ENCODE results near the gene SPHK2. TPM values are rescaled to one million over a fixed set of nuclear protein-coding genes. Genes with fewer than 3 reads are reported as not detected.

SPHK2 gene
- polyA plus RNA-seq, 1 donor from 2014 or later, result 11.0 TPM

DNA sequence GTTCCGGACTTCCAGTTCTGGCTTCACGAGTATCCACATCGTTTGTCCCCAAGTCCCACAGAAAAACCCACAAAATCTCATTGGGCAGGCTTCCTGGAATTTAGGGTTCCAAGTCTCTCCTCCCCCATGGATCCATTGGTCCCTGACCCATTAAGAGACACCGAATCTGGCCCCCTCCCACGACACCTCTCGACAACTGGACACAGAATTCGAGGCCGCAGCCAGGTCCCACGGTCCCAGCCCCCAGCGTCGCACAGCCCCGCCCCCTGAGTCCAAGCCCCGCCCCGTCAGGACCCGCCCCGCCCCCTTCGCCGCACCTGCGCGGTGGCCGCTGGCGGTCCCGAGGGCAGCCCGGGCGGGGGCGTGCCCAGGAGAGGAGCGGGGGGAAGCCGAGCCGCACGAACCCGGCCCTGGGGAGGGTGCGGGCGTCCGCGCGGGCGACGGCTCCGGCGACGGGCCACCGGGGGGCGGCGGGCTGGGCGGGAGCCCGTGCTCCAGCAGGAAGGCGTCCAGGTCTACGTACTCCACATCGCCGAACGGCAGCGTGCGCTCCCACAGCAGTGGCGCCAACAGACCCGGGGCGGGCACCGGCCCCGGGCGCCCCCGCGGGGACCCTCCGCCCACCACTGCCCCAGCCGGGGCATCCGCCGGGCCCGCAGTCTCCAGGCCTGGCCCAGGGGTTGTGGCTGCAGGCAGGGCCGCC lies 16.1 kb downstream of the SPHK2 start:
- H3K27me3 Mint-ChIP-seq, result no peaks in the 10 kb centered on the region
- H3K9me3 Mint-ChIP-seq, result no peaks in the 10 kb centered on the region
- peaks cover 7% of the 10 kb centered on the region for H3K36me3 Mint-ChIP-seq
- peak overlapping the region; percentile 93 to 94 (median 94) for H3K27ac Mint-ChIP-seq
- H3K4me3 Mint-ChIP-seq, result peak overlapping the region; percentile 88 to 98 (median 95)
- peaks cover 13 to 24% (median 23%) of the 10 kb centered on the region in 3 donors for H3K4me1 Mint-ChIP-seq

DNA sequence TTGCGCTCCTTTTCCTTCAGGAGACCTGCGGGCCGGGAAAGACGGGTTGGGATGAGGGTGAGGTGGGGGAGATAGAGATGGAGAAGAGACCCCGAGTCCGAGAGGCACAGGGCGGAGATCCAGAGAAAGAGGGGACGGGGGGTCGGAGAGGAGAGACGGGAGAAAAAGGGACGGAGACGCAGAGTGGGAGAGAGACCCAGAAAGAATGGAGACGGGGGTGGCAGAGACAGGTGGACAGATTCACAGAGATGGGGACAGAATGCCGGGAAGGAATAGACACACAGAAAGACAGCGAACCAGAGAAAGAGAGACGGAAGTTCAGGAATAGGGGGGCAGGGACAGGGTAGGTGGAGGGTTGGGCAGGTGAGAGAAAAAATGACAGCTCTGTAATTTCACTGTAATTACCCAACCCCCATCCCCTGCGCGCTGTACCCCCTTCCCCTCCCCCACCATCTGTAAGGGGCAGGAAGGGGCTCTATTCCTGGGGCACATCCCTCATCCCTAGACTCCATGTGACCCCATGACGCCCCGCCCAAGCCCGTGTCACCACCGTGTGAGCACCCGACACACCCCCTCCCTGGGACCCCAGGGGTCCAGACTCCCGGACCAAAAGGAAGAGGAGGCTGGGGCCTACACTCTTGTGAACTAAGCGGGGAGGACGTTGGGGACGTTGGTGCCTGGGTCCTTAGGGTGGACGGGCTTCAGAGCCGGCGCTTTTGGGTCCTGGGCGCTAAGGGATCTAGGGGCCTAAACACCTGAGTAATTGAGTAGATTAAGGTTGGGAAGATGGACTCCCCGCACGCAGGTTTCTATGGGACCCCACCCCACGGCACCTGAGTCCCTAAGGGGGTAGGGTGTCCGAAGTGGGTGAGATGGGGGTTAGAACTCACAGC lies 16.9 kb downstream of the SPHK2 start:
- H3K9me3 Mint-ChIP-seq, result no peaks in the 10 kb centered on the region
- peaks cover 13 to 26% (median 23%) of the 10 kb centered on the region in 3 donors for H3K4me1 Mint-ChIP-seq
- H3K4me3 Mint-ChIP-seq, result peak overlapping the region; percentile 83 to 98 (median 96)
- H3K36me3 Mint-ChIP-seq, result peaks cover 7% of the 10 kb centered on the region
- H3K27me3 Mint-ChIP-seq, result no peaks in the 10 kb centered on the region
- peak overlapping the region; percentile 53 to 93 (median 84) for H3K27ac Mint-ChIP-seq

DNA sequence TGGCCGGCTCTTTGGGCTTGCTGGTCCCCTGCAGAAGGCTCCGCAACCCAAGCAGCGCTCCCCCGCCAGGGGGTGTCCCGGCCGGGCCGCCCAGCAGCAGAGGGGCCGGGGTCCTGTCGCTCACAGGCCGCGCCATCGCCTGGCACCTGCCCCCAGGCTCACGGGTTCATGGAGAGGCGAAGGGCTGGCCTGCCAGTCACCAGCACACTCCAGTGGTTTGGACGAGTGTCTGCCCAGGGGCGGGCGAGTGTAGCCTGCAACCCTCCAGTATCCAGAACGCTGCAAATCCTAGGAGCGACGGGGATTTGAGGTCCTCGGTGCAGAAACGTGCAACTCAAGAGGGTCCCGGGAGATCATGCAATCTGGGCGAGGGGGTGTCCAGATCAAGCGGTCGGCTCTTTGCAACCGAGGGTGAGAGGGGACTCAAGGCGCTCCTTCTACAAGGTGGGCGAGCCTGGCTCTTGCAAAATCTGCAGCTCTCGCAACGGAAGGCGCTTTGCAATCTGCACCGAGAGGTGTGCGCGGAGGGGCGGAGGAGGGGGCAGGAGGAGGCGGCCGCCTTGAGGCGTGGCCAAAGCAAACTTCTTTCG lies 17.6 kb downstream of the SPHK2 start, which contains the start of gene DBP:
Gene DBP (minus strand): TSS at position 521 of the 590 bp plus-strand sequence. CDS start 385 bp downstream, at position 136.
- H3K27ac Mint-ChIP-seq, result peak within 1 kb of the TSS; percentile 84 to 99 (median 98)
- H3K27me3 Mint-ChIP-seq, result no peaks in the 10 kb centered on the region
- peaks cover 7% of the 10 kb centered on the region for H3K36me3 Mint-ChIP-seq
- peaks cover 13 to 26% (median 25%) of the 10 kb centered on the region in 3 donors for H3K4me1 Mint-ChIP-seq
- H3K4me3 Mint-ChIP-seq, result peak within 1 kb of the TSS; percentile 83 to 98 (median 96)
- H3K9me3 Mint-ChIP-seq, result no peaks in the 10 kb centered on the region

DNA sequence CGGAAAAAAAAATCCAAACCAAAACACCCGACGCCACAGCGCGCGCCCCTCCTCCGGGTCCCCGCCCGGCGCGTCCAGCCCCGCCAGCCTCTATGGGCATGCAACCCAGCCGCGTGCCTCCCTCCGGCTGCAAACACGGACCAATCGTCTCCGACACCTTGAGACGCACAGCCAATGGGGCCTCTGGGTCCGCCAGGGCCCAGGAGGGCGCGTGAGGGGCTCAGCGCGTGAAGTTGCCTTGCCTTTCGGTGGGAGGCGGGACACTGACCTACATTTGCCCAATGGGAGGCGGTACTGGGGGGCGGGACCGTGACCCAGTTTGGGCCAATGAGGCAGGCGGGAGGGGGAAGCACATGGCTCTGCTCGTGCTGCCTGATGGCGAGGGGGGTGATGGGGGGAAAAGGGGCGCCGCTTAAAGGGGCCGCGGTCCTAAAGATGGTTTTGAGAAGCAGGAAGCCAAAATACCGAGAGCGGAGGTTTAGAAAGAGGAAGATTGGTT lies 18.2 kb downstream of the SPHK2 start:
- Mint-ChIP-seq H3K4me1 (peaks cover 14 to 26% (median 23%) of the 10 kb centered on the region in 3 donors), H3K9me3 (no peaks in the 10 kb centered on the region), H3K27ac (peak overlapping the region; percentile 84 to 99 (median 98)), H3K4me3 (peak overlapping the region; percentile 83 to 98 (median 96)), H3K27me3 (no peaks in the 10 kb centered on the region), H3K36me3 (peaks cover 7% of the 10 kb centered on the region)

DNA sequence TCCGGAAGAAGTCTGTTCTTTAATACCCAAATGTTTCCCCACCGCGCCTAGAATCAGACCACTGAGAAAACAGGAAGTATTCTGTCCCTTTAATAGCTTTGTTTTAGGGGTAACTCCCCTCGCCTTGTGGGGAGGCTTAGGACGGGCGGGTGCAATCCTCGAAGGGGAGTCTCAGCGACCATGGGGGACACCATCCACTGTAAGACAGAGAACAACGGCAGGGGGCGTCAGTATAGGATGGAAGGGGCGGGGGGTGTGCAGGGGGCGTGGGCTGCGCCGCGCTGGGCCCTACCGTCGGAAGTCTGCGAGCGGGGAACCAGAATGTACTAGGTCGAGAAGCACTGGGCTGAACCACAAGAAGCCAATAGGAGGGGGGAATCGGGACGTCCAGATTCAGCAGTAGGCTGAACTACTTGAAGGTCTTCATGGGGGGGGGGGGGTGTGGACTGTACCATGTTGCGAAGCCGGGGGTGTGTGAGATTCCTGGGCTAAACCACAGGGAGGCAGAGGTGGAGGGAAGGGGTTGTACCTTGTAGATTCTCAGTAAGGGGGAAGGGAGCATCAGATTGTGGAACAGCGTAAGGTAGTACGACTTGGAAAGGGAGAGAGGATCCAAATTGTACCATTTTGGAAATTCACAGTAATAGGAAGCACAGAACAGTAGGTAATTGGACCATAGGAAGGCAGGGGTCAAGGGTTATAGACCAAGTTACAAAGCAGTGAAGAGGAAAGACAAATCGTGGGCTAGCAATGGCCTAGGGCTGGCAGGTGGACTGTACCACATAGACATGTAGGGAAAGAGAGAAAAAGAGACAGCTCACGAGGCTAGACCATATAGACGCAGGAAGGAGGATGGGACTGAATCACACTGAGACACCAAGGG lies 18.9 kb downstream of the SPHK2 start:
- H3K9me3 Mint-ChIP-seq, result no peaks in the 10 kb centered on the region
- H3K4me3 Mint-ChIP-seq, result peak overlapping the region; percentile 83 to 98 (median 96)
- H3K27me3 Mint-ChIP-seq, result no peaks in the 10 kb centered on the region
- peaks cover 7% of the 10 kb centered on the region for H3K36me3 Mint-ChIP-seq
- H3K4me1 Mint-ChIP-seq, result peaks cover 13 to 28% (median 23%) of the 10 kb centered on the region in 3 donors
- peak overlapping the region; percentile 84 to 99 (median 98) for H3K27ac Mint-ChIP-seq

DNA sequence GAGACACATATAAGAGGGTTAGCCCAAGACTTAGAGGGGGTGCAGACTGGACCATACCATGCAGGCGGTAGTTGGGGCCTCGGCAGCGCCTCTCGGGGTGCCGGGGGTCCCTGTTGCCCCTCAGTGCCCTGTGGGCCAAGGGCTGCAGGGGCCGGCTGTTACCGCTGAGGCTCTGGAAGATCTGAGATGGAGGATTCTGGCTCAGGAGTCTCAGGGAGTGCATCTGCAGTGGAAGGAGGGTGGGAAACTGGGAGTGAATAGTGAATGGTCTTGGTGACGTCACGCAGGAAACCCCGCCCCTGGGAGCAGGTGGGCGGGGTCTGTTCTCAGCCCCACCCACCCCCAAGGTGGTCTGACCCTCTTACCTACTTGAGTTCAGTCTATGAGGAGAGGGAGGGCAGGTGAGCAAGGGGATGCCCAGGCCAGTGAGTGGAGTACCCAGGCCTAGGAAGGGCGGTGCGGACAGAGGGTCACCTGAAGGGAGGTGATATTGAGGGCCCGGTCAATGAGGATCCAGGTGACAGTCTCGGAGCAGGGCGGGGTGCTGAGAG lies 19.6 kb downstream of the SPHK2 start:
- Mint-ChIP-seq H3K27me3 (no peaks in the 10 kb centered on the region), H3K4me3 (peak overlapping the region; percentile 83 to 98 (median 96)), H3K9me3 (no peaks in the 10 kb centered on the region), H3K4me1 (peaks cover 13 to 26% (median 20%) of the 10 kb centered on the region in 3 donors), H3K36me3 (peaks cover 7% of the 10 kb centered on the region), H3K27ac (peak overlapping the region; percentile 84 to 99 (median 98))

DNA sequence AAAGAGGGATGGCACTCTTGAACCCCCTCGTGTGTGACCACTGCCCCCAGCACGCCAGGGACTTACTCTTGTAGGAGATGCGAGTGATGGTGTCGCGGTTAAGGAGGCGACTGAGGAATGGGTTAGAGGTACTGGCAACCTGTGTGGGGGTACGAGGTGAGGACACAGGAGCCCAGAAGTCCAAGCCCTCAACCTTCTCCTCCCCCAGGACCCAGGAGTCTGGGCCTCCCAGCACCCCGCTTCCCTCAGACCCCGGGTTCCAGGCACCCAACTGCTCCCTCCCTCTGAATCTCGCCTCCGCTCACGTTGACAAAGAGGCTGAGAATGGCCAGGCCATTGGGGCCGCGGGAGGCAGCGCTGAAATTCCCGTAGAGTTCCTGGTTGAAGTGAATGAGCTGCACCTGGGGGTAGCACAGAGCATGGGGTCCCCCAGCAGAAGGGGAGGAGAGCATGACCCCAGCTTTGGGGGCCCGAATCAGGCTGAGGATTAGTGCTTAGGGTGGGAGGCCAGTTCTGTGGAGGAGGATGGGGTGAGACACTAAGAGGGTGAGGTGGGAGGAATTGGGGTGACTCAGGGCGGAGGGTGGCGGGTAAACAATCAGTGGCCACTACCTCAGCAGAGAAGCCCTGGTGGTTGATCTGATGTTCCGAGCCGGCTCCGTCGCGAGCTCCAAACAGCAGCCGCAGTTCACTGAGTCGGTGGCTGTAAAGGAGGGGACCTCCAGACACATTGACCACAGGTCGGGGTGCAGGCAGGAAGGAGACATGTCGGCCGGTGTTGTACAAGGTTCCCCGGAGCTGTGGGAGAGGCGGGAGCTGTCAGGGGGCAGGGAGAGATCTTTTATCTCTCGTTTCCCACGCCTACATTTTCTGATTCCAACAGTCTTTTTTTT lies 20.4 kb downstream of the SPHK2 start:
- Mint-ChIP-seq H3K9me3 (no peaks in the 10 kb centered on the region), H3K27ac (peak overlapping the region; percentile 84 to 99 (median 95)), H3K27me3 (no peaks in the 10 kb centered on the region), H3K4me1 (peaks cover 8 to 24% (median 20%) of the 10 kb centered on the region in 3 donors), H3K4me3 (peak overlapping the region in 3 of 4 donors; percentile 49 to 97 (median 83)), H3K36me3 (peaks cover 6% of the 10 kb centered on the region)

DNA sequence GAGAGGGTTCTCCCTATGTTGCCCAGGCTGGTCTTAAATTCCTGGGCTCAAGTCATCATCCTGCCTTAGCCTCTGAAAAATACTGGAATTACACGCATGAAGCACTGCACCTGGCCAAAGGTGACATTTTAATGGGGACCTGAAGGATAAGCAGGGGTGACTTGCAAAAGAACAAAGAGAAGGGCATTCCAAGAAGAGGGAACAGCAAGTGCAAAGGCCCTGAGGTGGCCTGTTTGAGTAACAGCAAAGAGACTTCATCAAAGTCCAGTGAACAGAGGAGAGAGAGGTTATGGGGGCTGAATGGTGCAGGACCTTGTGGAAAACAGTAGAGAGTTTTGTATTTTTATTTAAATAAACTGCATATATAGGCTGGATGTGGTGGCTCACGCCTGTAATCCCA lies 22.5 kb downstream of the SPHK2 start:
- peak overlapping the region in 1 of 3 donors; percentile 61 for H3K27ac Mint-ChIP-seq
- no peaks in the 10 kb centered on the region for H3K9me3 Mint-ChIP-seq
- H3K4me3 Mint-ChIP-seq, result no peak overlapping the region
- H3K36me3 Mint-ChIP-seq, result peaks cover 6% of the 10 kb centered on the region
- no peaks in the 10 kb centered on the region for H3K27me3 Mint-ChIP-seq
- H3K4me1 Mint-ChIP-seq, result peaks cover 10 to 30% (median 26%) of the 10 kb centered on the region in 3 donors

DNA sequence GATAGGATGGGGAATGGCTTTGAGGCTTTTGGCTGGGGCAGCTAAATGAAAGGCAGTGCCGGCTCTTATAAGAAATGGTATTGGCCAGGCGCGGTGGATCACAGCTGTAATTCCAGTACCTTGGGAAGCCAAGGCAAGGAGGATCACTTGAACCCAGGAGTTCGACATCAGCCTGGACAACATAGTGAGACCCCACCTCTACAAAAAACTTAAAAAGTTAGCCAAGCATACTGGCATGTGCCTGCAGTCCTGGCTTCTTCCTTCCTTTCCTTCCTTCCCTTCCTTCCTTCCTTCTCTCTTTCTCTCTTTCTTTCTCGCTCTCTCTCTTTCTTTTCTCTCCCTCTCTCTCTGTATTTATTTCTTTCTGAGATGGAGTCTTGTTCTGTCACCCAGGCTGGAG lies 23.6 kb downstream of the SPHK2 start:
- H3K9me3 Mint-ChIP-seq, result no peaks in the 10 kb centered on the region
- H3K4me3 Mint-ChIP-seq, result peak overlapping the region in 1 of 4 donors; percentile 79
- H3K27ac Mint-ChIP-seq, result peak overlapping the region in 2 of 3 donors; percentile 27 to 42
- peaks cover 14 to 34% (median 31%) of the 10 kb centered on the region in 3 donors for H3K4me1 Mint-ChIP-seq
- peaks cover 6% of the 10 kb centered on the region for H3K36me3 Mint-ChIP-seq
- H3K27me3 Mint-ChIP-seq, result no peaks in the 10 kb centered on the region

DNA sequence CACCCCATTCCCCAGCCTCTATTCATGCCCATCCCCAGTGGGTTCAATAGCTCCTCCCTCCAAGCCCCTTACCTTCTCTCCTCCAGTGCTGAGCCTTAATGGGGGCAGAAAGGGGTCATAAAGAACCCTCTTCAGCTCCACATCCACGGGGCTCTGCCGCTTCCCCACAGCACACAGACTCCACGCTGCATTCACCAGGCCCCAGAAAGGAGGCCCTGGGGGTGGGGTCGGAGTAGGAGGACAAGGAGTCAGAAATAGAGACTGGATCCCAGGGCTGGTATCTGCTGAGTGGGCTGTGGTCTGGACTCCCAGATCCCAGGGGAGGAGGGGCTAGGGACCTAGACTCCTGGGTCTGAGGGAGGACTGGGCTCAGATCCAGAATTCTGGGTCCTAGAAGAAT lies 25.0 kb downstream of the SPHK2 start:
- Mint-ChIP-seq H3K27me3 (no peaks in the 10 kb centered on the region), H3K27ac (peak overlapping the region; percentile 5 to 31 (median 30)), H3K4me3 (peak overlapping the region in 2 of 4 donors; percentile 19 to 97), H3K36me3 (peaks cover 3% of the 10 kb centered on the region), H3K4me1 (peaks cover 10 to 31% (median 26%) of the 10 kb centered on the region in 3 donors), H3K9me3 (peaks cover 0 to 2% (median 0%) of the 10 kb centered on the region in 3 donors)

DNA sequence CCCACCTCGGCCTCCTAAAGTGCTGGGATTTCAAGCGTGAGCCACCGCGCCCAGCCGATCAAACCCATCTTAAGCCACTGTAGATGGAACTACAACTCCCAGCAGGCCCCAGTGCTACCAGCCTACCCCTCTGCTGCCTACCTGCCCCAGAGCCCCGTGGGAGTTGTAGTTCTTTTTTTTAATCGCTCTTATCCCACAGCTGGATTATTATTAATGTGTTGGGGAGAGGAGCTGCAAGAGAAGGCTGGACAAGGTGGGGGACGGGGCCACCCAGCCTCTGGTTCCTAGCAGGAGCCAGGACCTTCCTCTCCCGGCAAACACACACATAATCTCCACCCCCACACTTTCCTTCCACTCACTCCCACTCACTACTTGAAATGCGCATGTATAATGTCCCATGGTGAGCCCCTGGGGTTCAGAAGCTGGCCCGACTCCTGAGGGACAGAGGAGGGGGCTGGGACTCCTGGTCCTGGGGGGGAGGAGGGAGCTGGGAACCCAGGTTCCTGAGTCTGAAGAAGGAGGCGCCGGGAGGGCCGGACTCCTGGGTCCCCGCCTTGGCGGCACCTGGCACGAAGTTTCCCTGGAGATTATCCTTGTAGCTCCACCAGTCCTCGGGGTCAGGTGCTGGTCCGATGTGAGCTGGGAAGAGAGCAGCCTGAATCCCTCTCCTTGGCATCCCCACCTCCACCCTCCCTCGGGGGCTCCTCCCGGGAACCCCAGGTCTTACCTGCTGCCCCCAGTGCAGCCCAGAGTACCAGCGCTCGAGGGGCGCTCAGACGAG lies 25.7 kb downstream of the SPHK2 start:
- Mint-ChIP-seq H3K9me3 (peaks cover 0 to 2% (median 0%) of the 10 kb centered on the region in 3 donors), H3K36me3 (peaks cover 1% of the 10 kb centered on the region), H3K4me1 (peaks cover 10 to 31% (median 27%) of the 10 kb centered on the region in 3 donors), H3K27ac (peak overlapping the region; percentile 5 to 94 (median 76)), H3K4me3 (peak overlapping the region; percentile 81 to 97 (median 90)), H3K27me3 (no peaks in the 10 kb centered on the region)

DNA sequence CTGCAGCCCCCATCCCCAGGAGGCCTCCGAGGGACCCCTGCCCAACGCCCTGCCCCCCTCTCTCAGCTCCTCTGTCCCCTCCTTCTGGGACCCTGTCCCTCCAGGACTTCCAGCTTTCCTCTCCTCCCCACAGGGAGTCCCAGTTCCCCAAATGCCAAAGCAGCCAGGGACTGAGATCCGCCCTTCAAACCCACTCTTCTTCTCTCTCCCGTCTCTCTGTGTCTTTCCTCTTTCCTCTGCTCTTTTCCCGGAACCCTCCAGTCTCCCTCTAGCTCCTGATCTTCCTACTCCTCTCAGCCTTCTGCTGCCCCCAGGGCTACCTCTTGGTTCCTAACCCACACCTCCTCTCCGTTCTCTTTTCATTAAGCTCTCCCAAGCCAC lies 26.3 kb downstream of the SPHK2 start:
- H3K27ac Mint-ChIP-seq, result peak overlapping the region; percentile 5 to 94 (median 76)
- H3K4me1 Mint-ChIP-seq, result peaks cover 10 to 30% (median 27%) of the 10 kb centered on the region in 3 donors
- peak overlapping the region; percentile 81 to 97 (median 90) for H3K4me3 Mint-ChIP-seq
- peaks cover 1% of the 10 kb centered on the region for H3K36me3 Mint-ChIP-seq
- H3K9me3 Mint-ChIP-seq, result peaks cover 0 to 2% (median 0%) of the 10 kb centered on the region in 3 donors
- no peaks in the 10 kb centered on the region for H3K27me3 Mint-ChIP-seq

Data from IgD-negative memory B cell (primary cell).